HL-60/S4 treated with retinoic acid at 250 ng/mL for 4 days and 3 days (cell line): Measurements from ENCODE around the gene POU6F2.

Experiments used
- in situ Hi-C: fragments of 300-500 bp; cut with MboI; formaldehyde crosslinking; loops from 2 replicates; pipeline ENCODE4 v1.7.0; 2022; ENCODE audit warnings: low sequenced_read_pairs

POU6F2 gene

DNA sequence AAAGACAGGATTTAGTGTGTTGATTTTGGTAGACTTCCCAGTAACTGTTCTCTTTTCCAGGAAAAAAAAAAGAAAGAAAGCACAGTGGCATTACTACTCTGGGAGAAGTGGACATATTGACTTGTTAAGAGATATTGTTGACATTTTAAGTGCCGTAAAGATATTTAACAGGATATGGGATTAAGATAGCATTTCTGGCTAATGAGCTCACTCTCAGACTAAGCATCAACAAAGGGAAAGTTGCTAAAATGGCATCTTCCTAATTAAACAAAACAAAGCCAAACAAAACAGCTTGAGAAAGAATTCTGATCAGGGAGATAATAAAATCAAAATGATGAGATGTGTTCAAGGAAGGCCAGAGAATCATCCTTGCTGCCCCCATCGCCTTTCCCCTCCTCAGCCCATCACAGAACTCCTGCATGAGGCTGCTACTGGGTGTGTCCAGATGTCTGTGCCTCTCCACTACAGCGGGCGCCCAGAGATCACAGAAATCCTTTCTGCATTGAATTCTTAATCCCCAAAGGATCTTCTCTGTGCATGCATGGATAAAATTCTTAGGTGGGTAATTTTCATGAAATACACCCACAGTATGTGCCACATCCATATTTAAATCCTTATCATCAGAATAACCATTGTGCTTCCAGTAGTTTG, 270.5 kb downstream of the POU6F2 start:
- in situ Hi-C loops = no loop called here

GRCh38 chr7:39248692-39249090, 271.0 kb downstream of the POU6F2 start:
- in situ Hi-C loops = no loop called here

DNA sequence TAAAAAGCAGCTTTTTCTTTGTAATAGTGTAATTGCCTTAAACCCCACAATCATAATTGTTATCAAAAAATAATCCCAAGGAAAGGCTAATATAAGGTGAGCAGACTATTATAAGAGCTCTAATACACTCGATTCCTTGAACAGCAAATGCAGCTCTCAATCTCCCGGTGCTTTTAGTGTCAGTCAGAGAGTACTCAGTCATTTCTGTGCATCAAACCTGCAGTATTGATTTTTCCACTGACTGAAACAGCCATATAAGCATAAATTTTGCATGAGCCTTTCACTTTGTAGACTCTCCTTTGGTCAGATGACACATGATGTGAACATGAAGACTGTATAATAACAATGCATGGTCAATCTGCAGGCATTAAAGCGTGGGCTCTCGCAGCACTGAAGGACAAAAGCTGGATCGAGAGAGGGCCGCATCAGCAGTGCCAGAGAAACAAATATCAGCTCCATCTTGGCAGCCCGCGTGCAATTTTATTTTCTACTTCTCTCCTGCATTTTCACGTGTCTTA, 272.0 kb downstream of the POU6F2 start:
- in situ Hi-C loops = no loop called here

DNA sequence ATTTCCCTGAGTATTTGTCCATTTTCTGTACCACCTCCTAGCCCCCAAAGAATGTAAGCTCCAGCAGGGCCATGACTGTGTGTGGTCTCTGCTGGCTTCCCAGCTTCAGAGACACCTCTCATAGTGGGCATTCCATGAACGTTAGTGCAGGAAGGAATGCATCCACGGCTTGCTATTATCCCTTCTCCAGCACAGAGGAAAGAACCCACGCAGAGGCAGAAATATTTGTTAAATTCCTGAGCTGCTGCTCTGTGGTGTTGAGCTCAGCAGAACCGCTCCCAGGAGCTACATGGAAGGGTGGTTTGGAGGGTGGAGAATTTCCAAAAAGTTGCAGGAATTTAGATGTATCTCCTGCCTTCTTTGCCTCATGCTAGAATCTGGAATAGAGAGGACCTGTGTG, 275.2 kb downstream of the POU6F2 start:
- in situ Hi-C loops = no loop called here

DNA sequence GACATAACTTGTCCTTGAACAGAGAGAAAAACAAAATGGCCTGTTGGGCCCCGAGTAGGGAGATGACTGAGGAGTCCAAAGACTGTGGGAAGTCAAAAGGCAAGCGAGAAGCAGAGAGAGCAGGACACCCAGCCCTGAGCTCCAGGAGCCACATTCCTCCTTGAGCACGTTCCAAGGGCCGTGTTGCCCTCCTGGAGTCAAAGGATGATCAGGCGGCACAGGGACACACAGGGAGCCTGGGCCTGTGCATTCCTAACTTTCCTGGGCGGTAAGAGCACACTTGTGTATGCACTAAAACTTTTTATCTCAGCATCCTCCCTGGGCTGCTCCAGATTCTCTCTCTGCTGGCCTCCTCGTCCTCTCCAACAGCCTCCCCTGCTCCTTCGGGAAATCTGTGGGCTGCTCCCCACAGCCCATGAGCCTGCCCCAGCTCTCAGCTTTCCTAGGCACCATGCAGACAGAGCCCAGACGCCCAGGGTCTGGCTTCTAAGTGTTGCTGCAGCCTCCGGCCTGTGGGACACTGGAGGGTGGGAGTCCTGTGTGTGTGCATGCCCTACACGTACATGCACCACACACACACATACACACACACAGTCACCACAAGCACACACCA, 281.8 kb downstream of the POU6F2 start:
- in situ Hi-C loops = no loop called here

DNA sequence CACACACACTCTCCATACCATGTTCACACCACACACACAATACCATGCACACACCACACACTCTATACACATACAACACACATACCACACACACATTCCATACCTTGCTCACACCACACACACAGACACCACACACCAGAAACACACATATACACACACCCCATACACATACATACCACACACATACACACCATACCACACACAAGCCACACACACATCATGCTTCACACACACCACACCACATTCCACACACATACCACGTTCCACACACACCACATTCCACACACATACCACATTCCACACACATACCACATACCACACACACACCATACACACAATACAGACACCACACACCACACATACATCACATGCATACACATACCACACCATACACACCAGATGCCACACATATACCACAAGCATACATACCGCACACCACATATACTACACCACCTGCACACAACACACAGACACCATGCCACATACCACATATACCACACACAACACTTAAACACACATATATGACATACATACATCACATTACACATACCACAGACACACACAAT, 282.7 kb downstream of the POU6F2 start:
- in situ Hi-C loops = no loop called here

DNA sequence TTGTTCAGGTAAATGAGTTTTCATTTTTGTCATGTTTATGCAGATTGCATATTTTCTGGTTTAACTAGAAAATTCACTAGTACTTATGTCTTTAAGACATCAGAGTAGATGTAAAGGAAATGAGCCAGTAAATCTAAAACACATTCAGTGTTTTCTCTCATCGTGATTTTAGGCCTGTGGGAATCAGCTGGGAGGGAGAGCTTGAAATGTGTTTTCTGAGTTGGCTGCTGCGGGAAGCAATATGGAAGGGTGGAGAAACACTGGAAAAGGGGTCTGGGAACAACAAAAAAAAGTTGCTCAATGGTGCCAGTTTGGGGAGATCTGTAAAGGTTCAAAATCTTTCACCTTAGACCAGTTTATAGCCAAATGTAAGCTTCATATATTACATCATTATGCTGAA, 284.1 kb downstream of the POU6F2 start:
- in situ Hi-C loops = no loop called here

DNA sequence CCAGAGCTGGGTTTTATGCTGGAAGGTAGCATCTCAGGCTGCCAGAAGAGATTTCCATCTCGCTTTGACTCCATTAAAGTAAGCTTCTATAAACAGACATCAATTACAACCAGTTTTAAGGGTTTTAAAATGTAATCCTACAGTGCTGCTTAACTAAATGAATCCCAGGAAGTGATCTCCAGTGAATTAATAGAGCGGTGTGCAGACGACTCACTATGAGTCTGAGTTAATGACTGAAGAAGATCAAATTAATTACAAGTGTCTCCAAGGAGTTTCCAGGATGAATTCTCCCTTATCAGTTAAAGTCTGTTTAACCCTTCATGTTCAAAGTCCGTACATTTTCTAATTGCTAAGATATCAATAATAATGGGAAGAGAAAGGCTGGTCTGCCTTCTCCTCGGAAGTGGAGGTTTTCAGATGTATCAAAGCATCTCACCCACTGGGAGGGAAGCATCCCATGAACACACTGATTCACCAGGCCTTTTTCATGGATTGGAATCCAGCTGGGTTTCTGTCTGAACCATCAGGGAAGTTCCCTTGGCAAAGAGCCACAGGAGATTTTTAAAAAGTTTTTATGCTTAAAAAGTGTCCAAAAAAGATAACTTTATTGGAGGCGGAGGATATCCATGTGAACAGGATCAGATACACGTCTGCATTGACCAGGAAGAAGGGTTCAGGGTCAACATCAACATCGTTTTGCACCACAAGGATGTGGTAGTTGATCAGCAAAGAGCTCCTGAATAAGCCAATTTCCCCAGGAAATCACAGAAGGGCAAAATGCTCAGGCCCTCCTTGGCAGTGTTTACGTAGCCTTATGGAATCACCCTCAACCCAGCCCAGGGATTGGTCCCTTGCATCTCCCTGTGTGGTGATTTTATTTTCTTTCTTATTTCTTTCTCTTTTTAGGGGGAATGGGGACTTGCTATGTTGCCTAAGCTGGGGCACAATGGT, 288.2 kb downstream of the POU6F2 start:
- in situ Hi-C loops = no loop called here

GRCh38 chr7:39269034-39269433, 291.3 kb downstream of the POU6F2 start:
- in situ Hi-C loops = no loop called here

GRCh38 chr7:39270018-39270417, 292.3 kb downstream of the POU6F2 start:
- in situ Hi-C loops = no loop called here

DNA sequence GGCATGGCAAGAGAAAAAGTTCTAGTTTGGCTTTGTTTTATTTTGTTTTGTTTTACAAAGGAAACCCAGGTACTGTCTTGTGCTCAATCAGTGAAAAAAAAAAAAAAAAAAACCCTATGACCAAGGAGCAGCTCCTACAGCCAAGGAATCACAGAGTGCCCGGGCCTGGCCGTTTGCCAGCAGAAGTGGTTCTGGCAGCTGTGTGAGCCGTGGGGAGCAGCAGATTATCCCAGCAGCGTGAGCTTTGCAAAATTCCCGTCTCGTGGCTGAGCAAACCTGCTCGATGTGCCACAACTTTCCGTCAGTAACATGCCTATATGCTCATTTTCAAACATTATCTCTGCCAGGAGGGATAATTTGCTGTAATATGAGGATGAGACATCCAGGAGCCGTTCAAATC, 293.7 kb downstream of the POU6F2 start:
- in situ Hi-C loops = no loop called here

DNA sequence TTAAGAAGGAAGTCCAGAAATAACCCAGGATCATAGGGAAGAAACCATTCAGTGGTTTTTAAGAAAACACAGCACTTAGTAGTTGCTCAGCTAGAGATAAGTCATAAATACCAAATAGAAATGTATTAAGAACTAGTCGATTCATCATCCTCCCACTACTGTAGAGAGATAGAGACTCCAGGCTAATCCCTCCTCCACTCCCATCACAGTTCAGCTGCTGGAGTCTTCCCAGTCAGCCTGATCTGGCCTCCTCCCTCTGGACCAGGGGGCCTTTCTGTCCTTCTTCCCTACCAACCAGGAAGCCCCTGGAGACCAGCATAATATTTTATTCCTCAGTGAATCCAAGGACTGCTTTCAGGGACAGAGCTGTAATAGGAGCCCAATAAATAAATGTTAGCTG, 294.4 kb downstream of the POU6F2 start:
- in situ Hi-C loops = no loop called here

- in situ Hi-C loops = no loop called here
Observed at GRCh38 chr7:39272691-39273090, 295.0 kb downstream of the POU6F2 start.

DNA sequence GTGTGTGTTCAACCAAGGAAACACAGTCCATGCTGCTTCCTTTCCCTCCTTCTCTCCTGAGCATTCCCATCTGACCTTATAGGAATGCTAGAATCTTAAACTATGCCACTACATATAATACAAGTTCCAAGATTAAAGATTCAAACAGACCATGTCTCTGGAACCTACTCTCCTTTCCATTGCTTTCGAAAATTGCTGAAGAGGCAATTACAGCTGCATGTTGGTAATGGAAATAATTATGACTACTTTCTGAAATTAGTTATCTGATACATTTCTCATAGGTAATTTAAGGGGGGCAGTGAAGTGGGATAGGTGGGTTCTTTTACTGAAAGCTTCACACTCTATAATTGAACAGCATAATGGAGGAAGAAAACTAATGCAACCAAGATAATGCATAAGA, 302.6 kb downstream of the POU6F2 start:
- in situ Hi-C loops = no loop called here

DNA sequence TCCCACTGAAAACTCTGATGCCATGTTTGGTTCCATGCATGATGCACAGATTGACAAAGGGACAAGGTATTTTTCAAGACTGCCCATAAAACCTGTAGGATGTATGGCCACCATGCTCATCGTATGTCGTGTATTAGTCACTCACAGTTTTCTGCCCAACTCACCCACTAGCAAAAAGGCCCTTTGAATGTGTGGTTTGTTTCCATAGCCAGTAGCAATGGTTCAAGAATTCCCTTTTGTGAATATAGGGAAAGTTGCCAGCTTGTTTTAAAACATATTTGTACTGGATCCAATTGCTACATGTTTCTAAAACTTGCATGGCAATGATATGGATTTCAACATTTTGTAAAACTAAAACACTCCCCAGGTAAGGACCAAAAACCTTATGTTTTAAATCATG, 307.5 kb downstream of the POU6F2 start:
- in situ Hi-C loops = no loop called here

- in situ Hi-C loops = no loop called here
Observed at GRCh38 chr7:39288303-39288702, 310.6 kb downstream of the POU6F2 start.

- in situ Hi-C loops = no loop called here
Observed at GRCh38 chr7:39291628-39292410, 314.1 kb downstream of the POU6F2 start.

- in situ Hi-C loops = no loop called here
Observed at GRCh38 chr7:39293056-39293823, 315.5 kb downstream of the POU6F2 start.

DNA sequence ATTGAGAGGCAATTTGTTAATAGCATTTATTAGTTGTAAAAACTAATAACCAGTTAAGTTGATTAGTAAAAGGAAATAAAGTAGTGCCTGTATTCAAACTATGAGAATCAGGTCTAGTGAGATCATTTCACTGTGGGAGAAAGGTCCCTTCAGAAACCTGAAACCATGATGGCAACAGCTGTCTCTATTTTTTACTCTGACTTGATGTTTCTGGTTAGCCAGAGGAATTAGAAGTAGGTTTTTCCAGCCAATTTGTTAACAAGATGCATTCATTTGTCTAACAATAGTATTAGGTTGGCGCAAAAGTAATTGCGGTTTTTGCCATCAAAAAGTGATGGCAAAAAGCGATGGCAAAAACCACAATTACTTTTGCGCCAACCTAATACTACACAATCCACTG, 316.3 kb downstream of the POU6F2 start:
- in situ Hi-C loops = no loop called here

- in situ Hi-C loops = no loop called here
Observed at GRCh38 chr7:39295796-39296195, 318.1 kb downstream of the POU6F2 start.
